ENCODE results near the gene CEACAM16.
"Not testable (repeated sequence)": the region's sequence is repeated elsewhere in the genome, so short reads cannot be mapped to it uniquely, and the experiment has no call there.

The CEACAM16 gene, protein sequence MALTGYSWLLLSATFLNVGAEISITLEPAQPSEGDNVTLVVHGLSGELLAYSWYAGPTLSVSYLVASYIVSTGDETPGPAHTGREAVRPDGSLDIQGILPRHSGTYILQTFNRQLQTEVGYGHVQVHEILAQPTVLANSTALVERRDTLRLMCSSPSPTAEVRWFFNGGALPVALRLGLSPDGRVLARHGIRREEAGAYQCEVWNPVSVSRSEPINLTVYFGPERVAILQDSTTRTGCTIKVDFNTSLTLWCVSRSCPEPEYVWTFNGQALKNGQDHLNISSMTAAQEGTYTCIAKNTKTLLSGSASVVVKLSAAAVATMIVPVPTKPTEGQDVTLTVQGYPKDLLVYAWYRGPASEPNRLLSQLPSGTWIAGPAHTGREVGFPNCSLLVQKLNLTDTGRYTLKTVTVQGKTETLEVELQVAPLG

DNA sequence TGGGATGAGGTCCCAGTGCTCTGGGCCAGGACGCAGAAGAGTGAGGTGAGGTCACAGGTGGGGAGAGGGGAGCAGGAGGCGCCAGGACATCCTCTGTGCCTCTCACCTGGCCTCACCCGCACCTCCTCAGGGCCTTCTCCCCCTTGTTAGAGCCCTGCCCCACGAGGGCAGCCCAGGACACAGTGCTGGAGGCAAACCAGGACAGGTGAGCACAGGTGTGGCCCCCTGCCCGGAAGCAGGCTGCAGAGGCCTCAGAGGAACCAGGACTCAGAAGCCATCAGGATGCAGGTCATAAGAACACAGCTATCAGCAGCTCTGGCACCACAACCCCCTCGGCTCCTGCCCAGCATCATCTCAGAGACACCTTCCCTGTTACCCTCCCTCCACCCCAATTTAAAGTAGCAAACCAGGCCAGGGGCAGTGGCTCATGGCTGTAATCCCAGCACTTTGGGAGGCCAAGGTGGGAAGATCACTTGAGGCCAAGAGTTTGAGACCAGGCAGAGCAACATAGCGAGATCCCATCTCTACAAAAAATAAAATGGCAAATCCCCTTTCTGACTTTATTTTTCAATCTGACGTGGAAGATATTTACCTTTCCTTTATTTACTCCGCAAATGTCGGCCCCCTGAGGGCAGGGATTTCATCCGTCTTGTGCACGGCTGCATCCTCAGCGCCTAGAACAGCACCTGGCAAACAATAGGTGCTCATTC, at the start of gene CEACAM16:
Gene CEACAM16, plus strand, starts transcription at position 660 of the 710 bp plus-strand sequence. CDS start 2,306 bp downstream, outside the sequence.
- no peak for DNase-seq (ENCODE audit: low read depth in 2 of 3, low spot score in 2 of 3)

DNA sequence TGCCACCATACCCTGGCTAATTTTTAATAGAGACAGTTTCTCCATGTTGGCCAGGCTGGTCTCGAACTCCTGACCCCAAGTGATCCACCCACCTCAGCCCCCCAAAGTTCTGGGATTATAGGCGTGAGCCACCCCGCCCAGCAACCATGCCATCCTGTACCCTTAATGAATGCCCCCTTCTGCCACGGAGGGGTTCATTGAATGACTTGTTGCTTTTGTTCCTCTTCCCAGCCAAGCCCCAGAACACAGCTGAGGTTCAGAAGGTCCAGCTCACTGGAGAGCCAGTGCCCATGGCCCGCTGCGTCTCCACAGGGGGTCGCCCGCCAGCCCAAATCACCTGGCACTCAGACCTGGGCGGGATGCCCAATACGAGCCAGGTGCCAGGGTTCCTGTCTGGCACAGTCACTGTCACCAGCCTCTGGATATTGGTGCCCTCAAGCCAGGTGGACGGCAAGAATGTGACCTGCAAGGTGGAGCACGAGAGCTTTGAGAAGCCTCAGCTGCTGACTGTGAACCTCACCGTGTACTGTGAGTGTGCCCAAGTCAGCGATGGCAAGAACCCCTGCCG, 49.3 kb upstream of the CEACAM16 start:
- no peak for DNase-seq (ENCODE audit: low read depth in 2 of 3, low spot score in 2 of 3)

DNA sequence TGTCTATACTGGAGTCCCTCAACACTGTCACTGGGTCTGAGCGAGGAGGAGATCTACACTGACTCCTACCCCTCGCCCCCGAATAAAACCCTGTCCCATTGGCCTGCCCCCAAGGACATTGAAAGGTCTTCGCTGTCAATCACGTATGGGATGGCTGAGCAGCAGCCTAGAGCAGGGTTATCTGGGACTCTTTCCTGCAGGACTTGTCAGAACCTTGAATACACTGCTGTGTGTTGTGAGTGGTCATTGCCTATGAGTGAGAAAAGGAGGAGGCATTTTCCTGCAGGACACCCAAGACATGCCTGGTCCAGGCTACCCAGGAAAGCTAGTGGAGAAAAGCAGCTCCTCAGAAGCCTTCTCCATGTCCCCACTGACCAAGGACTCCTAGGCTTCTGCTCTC, 45.6 kb upstream of the CEACAM16 start:
- DNase-seq (ENCODE audit: low read depth in 2 of 3, low spot score in 2 of 3) = no peak

DNA sequence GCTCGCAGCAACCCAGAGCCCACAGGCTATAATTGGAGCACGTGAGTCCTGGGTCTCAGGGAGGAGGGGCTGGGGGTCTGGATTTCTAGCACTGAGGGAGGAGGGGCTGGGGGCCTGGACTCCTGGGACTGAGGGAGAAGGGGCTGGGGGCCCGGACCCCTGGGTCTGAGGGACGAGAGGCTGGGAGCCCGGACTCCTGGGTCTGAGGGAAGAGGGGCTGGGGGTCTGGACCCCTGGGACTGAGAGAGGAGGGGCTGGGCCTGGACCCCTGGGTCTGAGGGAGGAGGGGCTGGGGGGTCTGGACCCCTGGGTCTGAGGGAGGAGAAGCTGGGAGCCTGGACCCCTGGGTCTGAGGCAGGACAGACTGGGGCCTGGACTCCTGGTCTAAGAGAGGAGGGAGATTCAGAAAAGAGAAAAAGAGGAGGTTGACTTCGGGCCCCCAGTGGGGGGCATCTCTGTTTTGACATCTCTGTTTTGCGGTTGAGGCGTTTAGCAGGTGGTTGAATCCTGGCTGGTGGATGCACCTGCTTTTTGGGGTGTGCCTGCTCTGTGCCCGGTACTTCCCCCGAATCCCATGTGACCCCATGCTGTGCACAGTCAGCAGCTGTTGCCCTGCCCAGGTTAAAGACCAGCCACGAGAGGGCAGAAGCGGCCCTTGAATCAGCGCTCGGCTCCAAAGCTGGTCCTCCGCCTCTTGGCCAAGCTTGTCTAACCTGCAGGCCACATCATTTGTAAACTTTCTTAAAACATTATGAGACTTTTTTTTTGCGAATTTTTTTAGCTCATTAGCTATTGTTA, 44.8 kb upstream of the CEACAM16 start:
- peak in 2 of 3 experiments; percentile 16 to 36 for DNase-seq (ENCODE audit: low read depth in 2 of 3, low spot score in 2 of 3)

DNA sequence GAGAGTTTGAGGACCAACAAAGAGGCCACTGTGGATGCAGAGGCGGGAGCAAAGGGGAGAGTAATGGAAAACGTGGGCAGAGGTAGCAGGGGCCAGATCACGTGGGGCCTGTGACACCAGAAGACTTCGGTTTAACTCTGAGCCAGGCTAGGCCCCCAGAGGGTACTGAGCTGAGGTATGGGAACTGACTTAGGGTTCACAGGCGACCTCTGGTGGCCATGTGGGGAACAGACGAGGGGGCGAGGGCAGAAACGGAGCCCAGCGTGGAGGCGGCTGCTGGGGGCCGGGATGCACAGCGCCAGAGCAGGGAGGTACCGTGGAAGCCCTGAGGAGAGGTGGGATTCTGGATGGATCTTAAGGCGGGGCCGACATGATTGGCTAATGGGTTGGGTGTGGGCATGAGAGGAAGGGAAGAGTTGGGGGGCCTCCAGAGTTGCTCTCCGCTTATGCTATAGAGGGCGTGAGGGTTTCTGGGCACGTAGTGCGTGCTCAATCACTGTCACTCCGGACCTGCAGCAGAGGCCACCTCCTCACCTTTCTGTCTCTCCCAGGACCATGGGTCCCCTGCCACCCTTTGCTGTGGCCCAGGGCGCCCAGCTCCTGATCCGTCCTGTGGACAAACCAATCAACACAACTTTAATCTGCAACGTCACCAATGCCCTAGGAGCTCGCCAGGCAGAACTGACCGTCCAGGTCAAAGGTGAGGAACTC, 41.6 kb upstream of the CEACAM16 start:
- peak; percentile 41 to 55 (median 48) for DNase-seq (ENCODE audit: low read depth in 2 of 3, low spot score in 2 of 3)

DNA sequence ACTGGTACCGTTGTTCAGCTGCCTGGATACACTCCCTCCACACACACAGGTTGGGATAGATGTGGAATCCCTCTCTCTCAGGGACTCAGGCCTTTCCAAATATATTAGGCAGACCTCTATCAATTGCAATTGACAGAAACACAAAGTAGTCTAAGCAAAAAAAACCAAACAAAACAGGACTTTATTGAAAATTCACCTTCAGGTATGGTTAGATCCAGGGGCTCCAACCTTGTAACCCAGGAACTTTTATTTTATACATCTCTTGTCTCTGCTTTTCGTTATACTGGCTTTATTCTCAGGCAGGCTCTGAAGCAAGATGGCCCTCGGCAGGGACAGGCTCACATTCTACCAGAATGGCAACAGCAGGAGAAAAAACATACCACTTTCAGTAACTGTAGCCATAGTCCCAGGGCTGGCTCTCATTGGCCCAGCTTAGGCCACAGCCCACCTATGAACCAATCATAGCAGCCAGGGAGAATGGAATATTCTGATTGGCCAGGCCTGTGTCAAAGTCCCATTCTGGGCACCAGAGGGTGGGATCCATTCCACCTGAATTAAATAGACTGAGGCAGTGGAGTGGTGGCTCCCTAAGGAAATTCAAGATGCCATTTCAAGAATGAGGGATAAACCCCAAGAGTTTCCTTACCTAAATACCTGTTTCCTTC, 40.8 kb upstream of the CEACAM16 start:
- DNase-seq (ENCODE audit: low read depth in 2 of 3, low spot score in 2 of 3) = no peak

DNA sequence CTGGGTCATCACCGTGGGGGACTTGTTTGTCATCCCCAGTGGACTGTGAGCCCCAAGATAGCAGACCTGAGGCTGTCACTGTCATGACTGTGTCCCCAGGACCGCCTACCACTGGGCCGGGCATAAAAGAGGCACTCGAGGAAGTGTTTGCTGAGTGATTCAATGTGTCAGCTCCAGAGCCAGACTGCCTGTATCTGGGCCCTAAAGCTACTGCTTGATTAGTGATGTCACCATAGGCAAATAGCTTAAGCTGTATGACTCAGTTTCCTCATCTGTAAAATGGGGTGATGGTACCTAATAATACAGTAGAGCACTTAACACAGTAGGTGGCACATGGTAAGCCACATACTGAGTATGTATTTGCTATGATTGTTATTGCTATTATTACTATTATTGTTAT, 38.9 kb upstream of the CEACAM16 start:
- DNase-seq (ENCODE audit: low read depth in 2 of 3, low spot score in 2 of 3) = no peak

DNA sequence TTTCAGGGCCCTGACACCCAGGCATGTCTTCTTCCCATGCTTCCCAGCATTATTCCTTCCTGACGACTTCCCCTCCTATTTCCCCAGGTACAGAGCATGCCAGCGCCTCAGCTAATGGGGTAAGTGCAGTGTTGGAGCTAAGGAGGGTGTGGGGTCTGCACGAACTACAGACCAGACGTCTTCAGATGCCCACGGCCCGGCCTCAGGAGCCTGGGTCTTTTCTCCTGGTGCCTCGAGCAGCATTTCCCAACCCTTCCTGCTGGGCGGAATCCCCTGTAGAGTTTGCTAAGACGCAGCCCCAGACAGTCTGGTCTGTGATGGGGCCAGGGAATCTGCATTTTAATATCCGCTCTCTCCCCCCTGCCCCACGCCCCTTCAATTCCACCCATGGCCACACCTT, 37.7 kb upstream of the CEACAM16 start:
- DNase-seq (ENCODE audit: low read depth in 2 of 3, low spot score in 2 of 3) = no peak

DNA sequence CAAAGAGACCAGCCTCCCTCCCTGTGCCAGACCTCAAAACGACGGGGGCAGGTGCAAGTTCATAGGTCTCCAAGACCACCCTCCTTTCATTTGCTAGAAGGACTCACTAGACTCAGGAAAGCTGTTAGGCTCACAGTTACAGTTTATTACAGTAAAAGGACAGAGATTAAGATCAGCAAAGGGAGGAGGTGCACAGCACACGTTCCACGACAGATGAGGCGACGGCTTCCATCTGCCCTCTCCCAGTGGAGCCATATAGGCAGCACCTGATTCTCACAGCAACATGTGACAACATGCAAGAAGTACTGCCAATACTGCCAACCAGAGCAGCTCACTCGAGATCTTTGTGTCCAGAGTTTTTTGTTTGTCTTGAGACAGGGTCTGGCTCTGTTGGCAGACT, 37.0 kb upstream of the CEACAM16 start:
- no peak for DNase-seq (ENCODE audit: low read depth in 2 of 3, low spot score in 2 of 3)

DNA sequence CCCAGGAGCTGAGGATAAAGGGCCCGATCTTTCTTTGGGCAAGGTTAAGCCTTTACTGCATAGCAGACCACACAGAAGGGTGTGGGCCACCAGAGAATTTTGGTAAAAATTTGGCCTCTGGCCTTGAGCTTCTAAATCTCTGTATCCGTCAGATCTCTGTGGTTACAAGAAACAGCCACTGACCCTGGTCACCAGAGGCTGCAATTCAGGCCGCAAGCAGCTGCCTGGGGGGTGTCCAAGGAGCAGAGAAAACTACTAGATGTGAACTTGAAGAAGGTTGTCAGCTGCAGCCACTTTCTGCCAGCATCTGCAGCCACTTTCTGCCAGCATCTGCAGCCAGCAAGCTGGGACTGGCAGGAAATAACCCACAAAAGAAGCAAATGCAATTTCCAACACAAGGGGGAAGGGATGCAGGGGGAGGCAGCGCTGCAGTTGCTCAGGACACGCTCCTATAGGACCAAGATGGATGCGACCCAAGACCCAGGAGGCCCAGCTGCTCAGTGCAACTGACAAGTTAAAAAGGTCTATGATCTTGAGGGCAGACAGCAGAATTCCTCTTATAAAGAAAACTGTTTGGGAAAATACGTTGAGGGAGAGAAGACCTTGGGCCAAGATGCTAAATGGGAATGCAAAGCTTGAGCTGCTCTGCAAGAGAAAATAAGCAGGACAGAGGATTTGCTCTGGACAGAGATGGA, 36.1 kb upstream of the CEACAM16 start:
- no peak for DNase-seq (ENCODE audit: low read depth in 2 of 3, low spot score in 2 of 3)

DNA sequence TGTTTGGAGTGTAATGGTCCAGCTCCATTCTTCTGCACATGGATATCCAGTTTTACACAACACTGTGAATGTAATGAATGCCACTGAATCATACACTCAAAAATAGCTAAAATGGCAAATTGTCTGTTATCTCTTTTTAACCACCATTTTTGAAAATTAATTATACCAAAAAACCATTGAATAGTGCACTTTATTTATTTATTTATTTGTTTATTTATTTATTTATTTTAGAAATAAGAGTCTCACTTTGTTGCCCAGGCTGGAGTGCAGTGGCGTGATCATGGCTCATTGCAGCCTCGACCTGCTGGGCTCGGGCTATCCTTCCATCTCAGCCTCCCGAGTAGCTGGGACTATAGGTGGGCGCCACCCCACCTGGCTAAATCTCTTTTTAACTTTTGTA, 35.0 kb upstream of the CEACAM16 start:
- no peak for DNase-seq (ENCODE audit: low read depth in 2 of 3, low spot score in 2 of 3)

DNA sequence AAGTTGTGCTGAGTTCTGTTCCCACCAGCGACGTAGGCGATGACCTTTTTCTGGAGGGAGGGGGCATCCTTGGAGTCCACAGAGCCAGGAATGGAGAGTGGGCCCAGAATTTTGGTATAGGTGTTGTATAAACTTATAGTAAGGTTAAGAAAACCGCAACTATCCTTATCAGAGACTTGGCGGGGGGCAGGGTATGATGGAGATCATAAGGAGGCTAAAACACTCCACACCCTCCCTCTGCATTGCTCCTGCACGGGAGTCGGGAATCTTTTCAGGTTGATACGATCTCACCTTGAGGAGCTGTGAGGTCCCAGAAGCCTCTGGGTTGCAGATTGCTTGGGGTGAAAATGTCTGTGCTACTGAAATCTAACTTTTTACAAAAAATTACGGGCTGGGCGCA, 34.0 kb upstream of the CEACAM16 start:
- DNase-seq (ENCODE audit: low read depth in 2 of 3, low spot score in 2 of 3) = no peak

DNA sequence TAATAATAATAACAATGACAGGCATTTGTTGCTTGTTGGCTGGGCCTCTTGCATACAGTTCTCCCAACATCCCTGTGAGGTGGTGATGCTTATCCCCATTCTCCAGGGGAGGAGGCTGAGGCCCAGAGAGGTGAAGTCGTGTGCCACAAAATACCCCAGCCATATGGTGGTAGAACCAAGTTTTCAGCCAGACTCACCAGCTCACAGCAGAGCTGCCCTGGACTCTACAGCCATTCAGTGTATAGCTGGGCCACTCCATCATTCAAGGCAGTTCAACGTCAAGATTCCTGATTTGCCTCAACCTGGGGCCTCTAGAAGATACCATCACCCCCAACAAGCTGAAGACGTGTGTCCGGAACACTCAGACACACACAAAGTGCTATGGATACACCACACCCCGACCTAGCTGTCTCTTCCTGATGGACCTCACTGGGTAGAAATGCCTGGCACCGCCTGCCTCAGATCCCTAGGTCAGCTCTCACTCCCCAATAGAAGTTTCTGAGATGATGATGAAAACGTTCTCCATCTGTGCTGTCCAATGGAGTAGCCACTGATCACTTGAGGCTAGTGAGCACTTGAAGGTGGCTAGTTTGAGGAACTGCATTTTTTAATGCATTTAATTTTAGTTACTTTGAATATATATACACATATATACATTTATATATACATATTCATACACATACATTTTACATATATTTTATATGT, 31.9 kb upstream of the CEACAM16 start:
- DNase-seq (ENCODE audit: low read depth in 2 of 3, low spot score in 2 of 3) = no peak

DNA sequence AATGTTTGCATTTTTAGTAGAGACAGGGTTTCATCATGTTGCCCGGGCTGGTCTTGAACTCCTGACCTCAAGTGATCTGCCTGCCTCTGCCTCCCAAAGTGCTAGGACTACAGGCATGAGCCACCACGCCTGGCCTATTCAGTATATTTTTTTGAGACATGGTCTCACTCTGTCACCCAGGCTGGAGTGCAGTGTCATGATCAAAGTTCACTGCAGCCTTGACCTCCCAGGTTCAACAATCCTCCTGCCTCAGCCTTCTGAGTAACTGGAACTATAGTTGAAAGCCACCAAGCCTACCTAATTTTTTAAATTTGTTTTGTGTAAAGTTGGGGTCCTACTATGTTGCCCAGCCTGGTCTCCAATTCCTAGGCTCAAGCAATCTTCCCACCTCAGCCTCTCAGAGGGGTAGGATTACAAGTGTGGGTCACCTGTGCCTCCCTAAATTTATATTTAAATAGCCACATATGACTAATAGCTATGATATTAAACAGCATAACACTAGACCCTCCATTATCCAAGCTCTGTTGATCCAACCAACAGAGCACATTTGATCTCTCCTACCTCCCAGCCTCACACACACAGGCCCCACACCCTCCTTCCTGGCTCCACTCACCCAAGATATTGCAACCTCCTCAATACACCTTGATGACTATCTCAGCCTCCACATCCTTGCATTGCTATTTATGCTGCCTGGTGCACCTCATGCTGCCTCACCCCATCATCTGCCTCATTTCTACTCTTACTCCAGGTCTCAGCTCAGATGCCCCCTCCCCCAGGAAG, 29.8 kb upstream of the CEACAM16 start:
- no peak for DNase-seq (ENCODE audit: low read depth in 2 of 3, low spot score in 2 of 3)

DNA sequence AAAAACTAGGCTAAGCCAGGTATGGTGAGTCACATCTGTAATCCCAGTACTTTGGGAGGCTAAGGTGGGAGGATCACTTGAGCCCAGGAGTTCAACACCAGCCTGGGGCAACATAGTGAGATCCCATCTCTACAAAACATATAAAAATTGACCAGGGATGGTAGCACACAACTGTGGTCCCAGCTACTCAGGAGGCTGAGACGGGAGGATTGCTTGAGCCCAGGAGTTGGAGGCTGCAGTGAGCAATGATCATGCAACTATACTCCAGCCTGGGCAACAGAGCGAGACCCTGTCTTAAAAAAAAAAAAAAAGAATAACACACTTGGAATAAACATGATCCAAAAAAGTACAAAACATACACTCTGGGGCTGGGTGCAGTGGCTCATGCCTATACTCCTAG, 28.9 kb upstream of the CEACAM16 start:
- not testable (repeated sequence) for DNase-seq (ENCODE audit: low read depth in 2 of 3, low spot score in 2 of 3)

DNA sequence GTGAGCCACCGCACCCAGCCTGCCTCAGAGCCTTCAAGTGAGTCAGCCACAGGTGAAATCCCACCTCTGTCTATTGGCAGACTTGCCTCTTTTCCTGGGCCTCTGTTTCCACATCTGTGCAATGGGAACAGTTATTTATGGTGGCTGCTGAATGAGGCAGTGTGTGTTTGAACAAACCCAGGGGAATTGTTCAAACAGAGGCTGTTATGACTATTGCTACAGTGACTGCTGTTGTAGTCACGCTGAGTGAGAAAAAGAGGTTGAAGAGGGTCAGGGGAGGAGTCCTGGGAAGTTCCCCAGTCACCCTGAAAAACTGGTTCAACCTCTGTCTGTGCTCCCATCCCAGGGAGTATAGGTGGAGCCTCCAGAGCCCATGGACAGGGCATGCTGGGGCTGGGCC, 27.6 kb upstream of the CEACAM16 start, which contains the start of gene CEACAM19:
Gene CEACAM19, plus strand, starts transcription at position 83 of the 400 bp plus-strand sequence. CDS start 450 bp downstream, outside the sequence.
- no peak for DNase-seq (ENCODE audit: low read depth in 2 of 3, low spot score in 2 of 3)

DNA sequence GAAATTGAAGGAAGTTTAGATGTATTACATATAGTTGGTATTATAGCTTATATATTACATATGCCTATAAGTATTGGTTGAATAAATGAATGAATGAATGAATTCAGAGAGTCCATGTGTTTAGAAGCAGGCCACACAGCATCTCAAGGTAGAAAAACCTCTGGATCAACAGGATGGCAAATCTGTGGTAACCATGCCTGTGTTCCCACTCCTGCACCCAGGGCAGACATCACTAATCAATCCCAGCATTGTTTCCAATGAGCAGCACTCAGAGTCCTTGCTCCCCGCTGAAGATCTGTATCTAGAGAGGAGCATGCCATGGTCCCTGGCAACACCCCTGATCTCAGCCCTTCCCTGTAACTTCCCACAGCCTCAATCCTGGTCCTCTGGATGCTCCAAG, 26.7 kb upstream of the CEACAM16 start:
- no peak for DNase-seq (ENCODE audit: low read depth in 2 of 3, low spot score in 2 of 3)

DNA sequence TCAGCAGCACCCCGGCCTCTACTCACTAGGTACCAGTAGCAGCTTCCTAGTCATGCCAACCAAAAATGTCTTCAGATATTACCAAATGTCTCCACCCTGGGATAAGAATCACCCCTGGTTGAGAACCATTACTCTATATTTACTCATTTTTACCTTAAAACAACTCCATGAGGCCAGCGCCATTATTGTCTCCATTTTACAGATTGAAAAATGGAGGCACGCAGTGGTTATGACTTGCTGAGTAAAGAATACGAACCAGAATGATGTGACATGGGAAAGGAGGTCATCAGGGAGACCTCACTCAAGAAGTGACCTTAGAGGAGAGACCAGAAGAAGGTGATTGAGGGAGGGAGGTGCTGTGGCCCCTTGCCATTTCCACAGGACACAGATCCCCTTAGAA, 25.4 kb upstream of the CEACAM16 start:
- DNase-seq (ENCODE audit: low read depth in 2 of 3, low spot score in 2 of 3) = no peak
